Testis (tissue), 3 donors: ENCODE data around the gene CRLF3. TPM values are rescaled to one million over a fixed set of nuclear protein-coding genes. Genes with fewer than 3 reads are reported as not detected.
"Not testable (repeated sequence)": the region's sequence is repeated elsewhere in the genome, so short reads cannot be mapped to it uniquely, and the experiment has no call there.

Experiments used
- DNase-seq: peaks from one replicate; pipeline ENCODE4 v3.0.0-alpha.2; 2019
- H3K27ac ChIP-seq, 2 donors: fragments of 200-600 bp; sonication (generic); one replicate each; pipeline ENCODE4 v1.5.1; 2019
- H3K27me3 ChIP-seq: fragments of 200-600 bp; sonication (generic); one replicate; pipeline ENCODE4 v1.5.1; 2019
- H3K36me3 ChIP-seq: fragments of 200-600 bp; sonication (generic); one replicate; pipeline ENCODE4 v1.5.1; 2017; ENCODE audit warnings: low read depth; ENCODE audit errors: missing control alignments
- H3K4me1 ChIP-seq: fragments of 200-600 bp; sonication (generic); one replicate; pipeline ENCODE4 v1.5.1; 2019
- H3K4me3 ChIP-seq, 2 donors: fragments of 200-600 bp; sonication (generic); one replicate each; pipeline ENCODE4 v1.5.1; 2017 to 2019
- H3K9me3 ChIP-seq: fragments of 200-600 bp; sonication (generic); one replicate; pipeline ENCODE4 v1.5.1; 2017
- POLR2A ChIP-seq: fragments of 450-650 bp; IDR thresholded peaks from one replicate; pipeline ENCODE4 v1.6.1; 2017; ENCODE audit warnings: antibody characterized with exemption, mild to moderate bottlenecking, moderate library complexity
- WGBS, 2 donors: methylation state at CpG; one replicate each; pipeline ENCODE4 v1.1.5; 2018; 5-methylcytosine and 5-hydroxymethylcytosine counted together
- intact Hi-C: fragments of 100-400 bp; cut with DNase I; formaldehyde crosslinking; loops from one replicate; pipeline ENCODE4 v1.15.1; 2023; ENCODE audit warnings: low total_unique reads
- polyA plus RNA-seq: library from polyadenylated mRNA; stranded (reverse); fragments of 350-450 nt; fragmentation: Illumina TruSeq; extraction: RNeasy Lipid Tissue Mini Kit (QIAGEN cat#74804); gene quantifications from one replicate; pipeline ENCODE4 v1.2.3, GENCODE V29; 2014; ENCODE audit warnings: low read depth, low replicate concordance; ENCODE audit not compliant: insufficient read depth
- total RNA-seq, 2 donors: library from RNA; depleted of rRNA; stranded (reverse); fragments of >200 nt; gene quantifications; one replicate each; pipeline ENCODE4 v1.2.3, GENCODE V29; 2016
- TF ChIP-seq, protein P1 (sequence below), 3 experiments: fragments of 450-650 bp in 2 of 3; fragments of 200-600 bp in 1 of 3; sonication (generic) in 1 of 3; IDR thresholded peaks; one replicate each; pipeline ENCODE4 v1.5.1; 2016 to 2019; ENCODE audit warnings: antibody characterized with exemption in 3 of 3, mild to moderate bottlenecking in 2 of 3, moderate library complexity in 1 of 3

Gene CRLF3
- total and polyA plus RNA-seq, 3 donors from 2014 or later: 19.9 to 23.5 (median 21.8) TPM

DNA sequence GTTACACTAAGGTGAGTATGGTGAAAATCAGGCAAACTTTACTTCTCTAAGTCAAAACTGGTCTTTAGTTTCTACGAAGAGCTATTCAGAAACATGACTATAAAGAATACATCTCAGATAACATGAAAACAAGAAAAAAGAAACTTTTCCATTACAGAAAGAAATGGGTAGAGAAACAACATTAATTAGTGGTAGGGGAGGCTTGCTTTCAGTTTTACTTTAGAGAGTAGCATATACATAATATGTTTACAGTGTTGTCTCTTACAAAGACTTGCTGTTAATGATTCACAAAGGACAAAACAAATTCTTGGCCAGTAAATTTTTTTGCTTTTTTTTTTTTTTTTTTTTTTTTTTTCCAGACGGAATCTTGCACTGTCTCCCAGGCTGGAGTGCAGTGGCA, 34.2 kb downstream of the CRLF3 start:
- H3K36me3 ChIP-seq: no peaks in the 10 kb centered on the region
- H3K4me1 ChIP-seq: no peaks in the 10 kb centered on the region
- intact Hi-C loops: no loop called here
- no peaks in the 10 kb centered on the region for H3K9me3 ChIP-seq
- no peak for TF ChIP-seq POLR2A
- TF ChIP-seq, protein P1, sequence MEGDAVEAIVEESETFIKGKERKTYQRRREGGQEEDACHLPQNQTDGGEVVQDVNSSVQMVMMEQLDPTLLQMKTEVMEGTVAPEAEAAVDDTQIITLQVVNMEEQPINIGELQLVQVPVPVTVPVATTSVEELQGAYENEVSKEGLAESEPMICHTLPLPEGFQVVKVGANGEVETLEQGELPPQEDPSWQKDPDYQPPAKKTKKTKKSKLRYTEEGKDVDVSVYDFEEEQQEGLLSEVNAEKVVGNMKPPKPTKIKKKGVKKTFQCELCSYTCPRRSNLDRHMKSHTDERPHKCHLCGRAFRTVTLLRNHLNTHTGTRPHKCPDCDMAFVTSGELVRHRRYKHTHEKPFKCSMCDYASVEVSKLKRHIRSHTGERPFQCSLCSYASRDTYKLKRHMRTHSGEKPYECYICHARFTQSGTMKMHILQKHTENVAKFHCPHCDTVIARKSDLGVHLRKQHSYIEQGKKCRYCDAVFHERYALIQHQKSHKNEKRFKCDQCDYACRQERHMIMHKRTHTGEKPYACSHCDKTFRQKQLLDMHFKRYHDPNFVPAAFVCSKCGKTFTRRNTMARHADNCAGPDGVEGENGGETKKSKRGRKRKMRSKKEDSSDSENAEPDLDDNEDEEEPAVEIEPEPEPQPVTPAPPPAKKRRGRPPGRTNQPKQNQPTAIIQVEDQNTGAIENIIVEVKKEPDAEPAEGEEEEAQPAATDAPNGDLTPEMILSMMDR (IDR thresholded peaks at IDR 0.05): no peak
- no peaks in the 10 kb centered on the region for H3K27me3 ChIP-seq
- WGBS, 2 donors: 64 to 74% methylated on average over 2 of the region's 2 CpGs
- no peak overlapping the region for H3K4me3 ChIP-seq
- no peak for DNase-seq
- H3K27ac ChIP-seq: no peak overlapping the region

GRCh38 chr17:30788918-30789317, 35.6 kb downstream of the CRLF3 start:
- H3K4me3 ChIP-seq: no peak overlapping the region
- TF ChIP-seq POLR2A: no peak
- TF ChIP-seq, protein P1 (IDR thresholded peaks at IDR 0.05): no peak
- no peak for DNase-seq
- H3K27me3 ChIP-seq: no peaks in the 10 kb centered on the region
- intact Hi-C loops: no loop called here
- no peaks in the 10 kb centered on the region for H3K9me3 ChIP-seq
- H3K27ac ChIP-seq: no peak overlapping the region
- 96 to 97% methylated on average over 2 of the region's 2 CpGs for WGBS, 2 donors
- no peaks in the 10 kb centered on the region for H3K36me3 ChIP-seq
- H3K4me1 ChIP-seq: no peaks in the 10 kb centered on the region

DNA sequence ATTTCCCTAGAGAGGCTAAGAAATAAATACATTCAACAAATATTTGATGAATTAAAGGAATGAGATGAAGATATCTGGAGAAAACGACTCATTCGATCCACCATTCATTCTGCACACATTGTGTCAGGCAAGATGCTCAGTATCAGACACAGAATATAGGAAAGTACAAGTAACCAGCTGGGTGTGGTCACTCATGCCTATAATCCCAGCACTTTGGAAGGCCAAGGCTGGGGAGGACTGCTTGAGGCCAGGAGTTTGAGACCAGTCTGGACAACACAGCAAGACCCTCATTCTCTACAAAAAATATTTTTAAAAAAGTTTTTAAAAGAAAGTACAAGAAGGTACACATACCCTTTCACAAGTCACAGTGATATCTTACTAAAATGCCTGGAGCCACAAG, 42.3 kb downstream of the CRLF3 start:
- Histone ChIP-seq H3K27ac (no peak overlapping the region), H3K4me1 (no peaks in the 10 kb centered on the region), H3K27me3 (no peaks in the 10 kb centered on the region), H3K36me3 (no peaks in the 10 kb centered on the region), H3K9me3 (no peaks in the 10 kb centered on the region), H3K4me3 (no peak overlapping the region)
- no peak for DNase-seq
- 77 to 83% methylated on average over 2 of the region's 2 CpGs for WGBS, 2 donors
- intact Hi-C loops: no loop called here
- TF ChIP-seq POLR2A: no peak
- TF ChIP-seq, protein P1 (IDR thresholded peaks at IDR 0.05): no peak

DNA sequence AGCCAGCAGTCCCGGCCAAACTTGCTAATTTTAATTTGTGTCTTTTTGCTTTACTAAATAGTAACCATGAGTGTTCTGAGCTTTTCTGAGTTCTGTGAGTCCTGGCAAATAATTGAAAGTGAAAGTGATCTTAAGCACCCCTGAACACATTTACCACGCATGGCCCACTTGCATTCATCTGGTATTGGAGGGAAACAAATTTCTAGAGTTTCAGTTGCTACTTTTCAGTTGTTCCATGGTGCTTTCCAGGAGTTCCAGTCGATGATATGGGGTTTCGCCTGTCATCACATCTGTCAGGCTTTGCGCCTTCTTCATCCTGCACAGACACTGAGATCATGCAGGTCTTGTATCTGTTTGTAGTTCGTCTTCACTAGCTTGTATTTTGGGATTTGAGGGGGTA, 44.1 kb downstream of the CRLF3 start:
- H3K27me3 ChIP-seq: no peaks in the 10 kb centered on the region
- intact Hi-C loops: no loop called here
- no peaks in the 10 kb centered on the region for H3K36me3 ChIP-seq

DNA sequence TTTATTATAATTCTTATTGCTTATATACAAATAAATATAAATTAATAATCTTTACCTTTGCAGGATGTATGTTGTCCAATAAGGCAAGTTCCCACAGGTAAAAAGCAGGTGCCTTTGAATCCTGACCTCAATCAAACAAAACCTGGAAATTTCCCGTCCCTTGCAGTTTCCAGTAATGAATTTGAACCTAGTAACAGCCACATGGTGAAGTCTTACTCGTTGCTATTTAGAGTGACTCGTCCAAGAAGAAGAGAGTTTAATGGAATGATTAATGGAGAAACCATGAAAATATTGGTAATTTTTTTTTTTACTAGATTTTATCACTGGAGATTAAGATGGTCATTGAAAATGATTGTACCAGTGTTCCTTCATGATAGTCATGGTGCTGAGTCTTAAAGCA, 55.7 kb downstream of the CRLF3 start:
- WGBS, 2 donors: 66 to 81% methylated on average over 3 of the region's 3 CpGs
- H3K9me3 ChIP-seq, H3K4me1 ChIP-seq, H3K27me3 ChIP-seq, H3K36me3 ChIP-seq, intact Hi-C loops, DNase-seq, H3K27ac ChIP-seq, H3K4me3 ChIP-seq: not testable (repeated sequence)

More for the DNA sequence above, 44.1 kb downstream of the CRLF3 start:
- Histone ChIP-seq H3K4me3 (no peak overlapping the region), H3K9me3 (no peaks in the 10 kb centered on the region), H3K27ac (no peak overlapping the region), H3K4me1 (no peaks in the 10 kb centered on the region)
- 91 to 94% methylated on average over 6 of the region's 6 CpGs for WGBS, 2 donors
- no peak for DNase-seq
- TF ChIP-seq POLR2A: no peak
- TF ChIP-seq, protein P1 (IDR thresholded peaks at IDR 0.05): no peak

- H3K36me3 ChIP-seq, DNase-seq, H3K4me1 ChIP-seq, H3K9me3 ChIP-seq, H3K27me3 ChIP-seq, intact Hi-C loops, H3K27ac ChIP-seq, H3K4me3 ChIP-seq: not testable (repeated sequence)
- WGBS, 2 donors: 94 to 96% methylated on average over 14 of the region's 14 CpGs
Observed at GRCh38 chr17:30767641-30768404, 56.7 kb downstream of the CRLF3 start.
